Measurements from ENCODE around the gene C2CD2L. TPM values are rescaled to one million over a fixed set of nuclear protein-coding genes. Genes with fewer than 3 reads are reported as not detected.
A peak's percentile ranks its signal among the peaks of the same experiment; 100 is the strongest.

Gene C2CD2L
- total and polyA plus RNA-seq, 2 of the 13 experiments (the other 11 are each of a cell fraction or from before 2014, with no cell fraction given): 3.7 to 5.5 TPM

GRCh38 chr11:119121008-119121810 lies 14.1 kb downstream of the C2CD2L start, which contains the start of gene HINFP (continued):
- TF ChIP-seq NAIF1 (CRISPR knock-in tag; IDR thresholded peaks at IDR 0.05; ENCODE audit: borderline replicate concordance) (peak; percentile 65; the same call in 1 of the 2 replicates), ZNF766 (CRISPR knock-in tag; IDR thresholded peaks at IDR 0.05; ENCODE audit: borderline replicate concordance) (no peak), ZNF556 (CRISPR knock-in tag; IDR thresholded peaks at IDR 0.05; ENCODE audit: borderline replicate concordance) (no peak), ZNF253 (CRISPR knock-in tag; IDR thresholded peaks at IDR 0.05; ENCODE audit: borderline replicate concordance) (no peak), MEIS1 (CRISPR knock-in tag; IDR thresholded peaks at IDR 0.05; ENCODE audit: borderline replicate concordance) (0 out of 2 replicates have a peak, but pooled peaks have one; percentile 15), ATF1 (CRISPR knock-in tag; IDR thresholded peaks at IDR 0.05) (peak; percentile 40; the same call in 1 of the 2 replicates), ZMYM4 (CRISPR knock-in tag; IDR thresholded peaks at IDR 0.05) (peak; percentile 58), JUNB (CRISPR knock-in tag; IDR thresholded peaks at IDR 0.05; ENCODE audit: borderline replicate concordance) (no peak), PHF8 (CRISPR knock-in tag; IDR thresholded peaks at IDR 0.05) (peak; percentile 85), GLI4 (CRISPR knock-in tag; IDR thresholded peaks at IDR 0.05; ENCODE audit: borderline replicate concordance) (no peak), ZBTB25 (CRISPR knock-in tag; IDR thresholded peaks at IDR 0.05) (no peak), RELA (CRISPR knock-in tag; IDR thresholded peaks at IDR 0.05) (no peak), TMF1 (CRISPR knock-in tag; IDR thresholded peaks at IDR 0.05; ENCODE audit: low read depth) (peak; percentile 93; the same call in 1 of the 2 replicates), YEATS4 (CRISPR knock-in tag; IDR thresholded peaks at IDR 0.05; ENCODE audit: borderline replicate concordance) (peak; percentile 54), ZNF513 (CRISPR knock-in tag; conservative IDR thresholded peaks at IDR 0.05) (no peak), THAP11 (CRISPR knock-in tag; IDR thresholded peaks at IDR 0.05) (peak; percentile 83)
- TF ChIP-seq, protein P1, sequence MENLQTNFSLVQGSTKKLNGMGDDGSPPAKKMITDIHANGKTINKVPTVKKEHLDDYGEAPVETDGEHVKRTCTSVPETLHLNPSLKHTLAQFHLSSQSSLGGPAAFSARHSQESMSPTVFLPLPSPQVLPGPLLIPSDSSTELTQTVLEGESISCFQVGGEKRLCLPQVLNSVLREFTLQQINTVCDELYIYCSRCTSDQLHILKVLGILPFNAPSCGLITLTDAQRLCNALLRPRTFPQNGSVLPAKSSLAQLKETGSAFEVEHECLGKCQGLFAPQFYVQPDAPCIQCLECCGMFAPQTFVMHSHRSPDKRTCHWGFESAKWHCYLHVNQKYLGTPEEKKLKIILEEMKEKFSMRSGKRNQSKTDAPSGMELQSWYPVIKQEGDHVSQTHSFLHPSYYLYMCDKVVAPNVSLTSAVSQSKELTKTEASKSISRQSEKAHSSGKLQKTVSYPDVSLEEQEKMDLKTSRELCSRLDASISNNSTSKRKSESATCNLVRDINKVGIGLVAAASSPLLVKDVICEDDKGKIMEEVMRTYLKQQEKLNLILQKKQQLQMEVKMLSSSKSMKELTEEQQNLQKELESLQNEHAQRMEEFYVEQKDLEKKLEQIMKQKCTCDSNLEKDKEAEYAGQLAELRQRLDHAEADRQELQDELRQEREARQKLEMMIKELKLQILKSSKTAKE (CRISPR knock-in tag; IDR thresholded peaks at IDR 0.05; ENCODE audit: borderline replicate concordance): no peak
- TF ChIP-seq, protein P2, sequence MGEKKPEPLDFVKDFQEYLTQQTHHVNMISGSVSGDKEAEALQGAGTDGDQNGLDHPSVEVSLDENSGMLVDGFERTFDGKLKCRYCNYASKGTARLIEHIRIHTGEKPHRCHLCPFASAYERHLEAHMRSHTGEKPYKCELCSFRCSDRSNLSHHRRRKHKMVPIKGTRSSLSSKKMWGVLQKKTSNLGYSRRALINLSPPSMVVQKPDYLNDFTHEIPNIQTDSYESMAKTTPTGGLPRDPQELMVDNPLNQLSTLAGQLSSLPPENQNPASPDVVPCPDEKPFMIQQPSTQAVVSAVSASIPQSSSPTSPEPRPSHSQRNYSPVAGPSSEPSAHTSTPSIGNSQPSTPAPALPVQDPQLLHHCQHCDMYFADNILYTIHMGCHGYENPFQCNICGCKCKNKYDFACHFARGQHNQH (CRISPR knock-in tag; IDR thresholded peaks at IDR 0.05): 0 out of 2 replicates have a peak, but pooled peaks have one; percentile 41

Data from HepG2 (cell line).